Stimulated activated CD8-positive, alpha-beta memory T cell treated with anti-CD3 and anti-CD28 coated beads, Interleukin-4, amount 100 ng/mL, for 4 hours (primary cell): ENCODE results near the gene ME2.
A peak's percentile ranks its signal among the peaks of the same experiment; 100 is the strongest.
"Not testable (repeated sequence)": the region's sequence is repeated elsewhere in the genome, so short reads cannot be mapped to it uniquely, and the experiment has no call there.

Experiments
- DNase-seq, 2 donors: peaks; one replicate each; pipeline ENCODE4 v3.0.0-alpha.2; 2020; ENCODE audit warnings: low read depth in 2 of 2, low spot score in 1 of 2

ME2 gene

DNA sequence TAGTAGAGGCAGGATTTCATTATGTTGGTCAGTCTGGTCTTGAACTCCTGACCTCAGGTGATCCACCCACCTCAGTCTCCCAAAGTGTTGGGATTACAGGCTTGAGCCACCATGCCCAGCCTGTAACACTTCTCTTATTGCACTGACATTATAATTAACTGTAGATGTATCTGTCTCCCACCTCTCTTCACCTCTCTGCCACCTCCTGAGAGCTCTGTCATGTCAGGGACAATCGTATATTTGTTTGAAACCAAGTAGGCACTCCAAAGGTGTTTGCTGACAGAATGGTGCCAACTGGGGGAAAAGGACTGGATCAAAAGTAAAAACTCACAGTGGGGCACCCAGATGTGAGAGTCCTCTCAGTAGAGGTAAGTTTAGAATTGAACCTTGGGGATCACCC lies 17.3 kb upstream of the ME2 start:
- DNase-seq: no peak

DNA sequence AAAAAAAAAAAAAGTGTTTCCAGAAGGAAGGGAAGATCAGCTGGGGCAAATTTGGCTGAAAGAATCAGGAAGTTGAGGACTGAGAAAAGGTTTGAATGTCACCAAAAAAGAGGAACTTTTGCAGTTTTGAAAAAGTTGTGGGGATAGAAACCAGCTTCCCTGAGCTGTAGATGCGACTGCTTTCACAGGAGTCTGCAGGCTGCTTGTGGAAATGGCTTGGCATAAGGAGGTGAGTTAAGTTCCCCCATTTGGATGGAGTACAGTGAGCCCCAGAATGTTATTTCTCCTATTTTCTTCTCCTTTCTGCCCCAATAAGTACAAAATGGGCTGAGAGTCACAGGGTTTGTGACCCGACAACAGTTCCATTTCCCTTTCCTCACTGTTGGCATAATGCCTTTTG lies 16.5 kb upstream of the ME2 start:
- no peak for DNase-seq

DNA sequence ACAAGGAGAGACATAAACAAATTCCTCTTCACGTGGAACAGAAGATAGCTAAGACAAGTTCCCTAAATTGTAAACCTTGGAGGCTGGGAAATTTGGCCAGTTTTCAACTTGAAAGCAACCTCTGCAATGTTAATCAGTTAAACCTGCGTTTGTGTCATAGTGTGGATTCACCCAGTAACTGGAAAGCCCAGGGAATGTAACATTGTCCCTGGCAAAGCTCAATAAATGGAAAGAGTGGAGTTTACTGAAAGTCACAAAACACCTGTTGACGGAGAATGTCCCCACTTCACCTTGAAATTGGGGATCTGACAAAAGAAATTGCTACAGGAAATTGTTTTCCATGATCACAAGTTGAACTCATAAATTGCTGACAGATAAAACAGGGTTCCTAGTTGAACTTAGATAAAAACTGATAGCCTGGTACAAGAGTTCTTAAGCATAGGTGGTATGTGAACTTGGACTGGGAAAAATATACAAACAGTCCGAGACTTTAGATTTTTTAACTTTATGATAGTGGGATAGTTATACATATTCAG lies 15.0 kb upstream of the ME2 start:
- no peak for DNase-seq

DNA sequence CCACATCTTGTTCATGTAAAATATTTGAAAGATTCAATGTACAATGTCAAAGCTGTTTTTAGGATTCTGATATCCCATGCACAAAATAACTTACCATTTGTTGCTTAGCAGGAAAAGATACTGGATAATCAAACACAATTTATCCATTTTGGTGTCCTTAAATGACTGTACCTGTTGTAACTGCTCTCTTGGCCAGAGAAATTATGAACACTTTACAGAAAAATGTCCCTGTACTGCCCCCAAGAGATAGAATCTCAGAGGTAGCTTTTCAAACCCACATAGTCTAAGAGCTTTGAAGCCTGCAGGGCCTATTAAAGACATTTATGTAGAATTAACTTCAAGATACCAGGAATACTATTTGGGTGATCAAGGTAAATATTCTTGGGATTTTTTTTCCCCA lies 12.2 kb upstream of the ME2 start:
- no peak for DNase-seq

DNA sequence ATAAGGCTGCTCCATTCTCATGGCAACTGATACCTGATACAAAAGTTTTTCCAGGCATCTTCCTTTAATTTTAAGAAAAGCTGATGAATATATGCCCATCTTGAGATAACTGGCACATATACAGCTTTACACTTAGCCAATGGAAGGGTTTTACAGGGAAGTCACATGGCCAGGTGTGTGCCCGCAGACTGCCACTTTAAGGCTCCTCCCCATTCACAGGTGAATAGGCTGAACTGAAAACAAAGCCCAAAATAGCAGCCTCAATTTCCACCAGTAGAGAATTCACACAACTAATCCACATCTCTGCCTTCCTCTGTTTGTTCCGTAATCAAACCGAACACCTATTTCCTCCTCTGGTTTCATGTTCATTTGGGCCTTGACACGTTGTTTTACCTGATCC lies 9.8 kb upstream of the ME2 start:
- no peak for DNase-seq

DNA sequence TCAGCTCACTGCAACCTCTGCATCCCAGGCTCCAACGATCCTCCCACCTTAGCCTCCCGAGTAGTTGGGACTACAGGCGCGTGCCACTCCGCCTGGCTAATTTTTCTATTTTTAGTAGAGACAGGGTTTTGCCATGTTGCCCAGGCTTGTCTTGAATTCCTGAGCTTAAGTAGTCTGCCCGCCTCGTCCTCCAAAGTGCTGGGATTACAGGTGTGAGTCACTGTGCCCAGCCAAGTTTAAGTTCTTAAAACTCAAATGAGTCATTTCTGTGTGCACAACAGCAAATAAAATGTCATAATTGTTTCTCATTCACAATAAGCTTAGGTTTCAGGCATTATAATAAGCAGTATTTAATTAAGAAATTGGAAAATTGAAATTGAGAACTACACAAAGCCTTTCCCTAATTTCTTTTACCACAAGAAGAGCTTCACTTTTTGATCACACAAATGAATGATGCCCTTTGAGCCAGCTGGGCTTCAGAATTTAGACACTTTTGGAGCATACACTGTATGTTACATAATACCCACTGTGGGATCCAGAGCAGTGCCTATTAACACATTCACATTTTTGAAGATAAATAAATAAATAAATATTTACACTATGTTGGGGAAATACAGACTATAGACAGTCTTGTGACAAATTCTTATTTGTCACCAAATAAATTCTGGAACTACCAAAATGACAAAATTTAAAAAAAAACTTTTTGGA lies 8.6 kb upstream of the ME2 start:
- DNase-seq: no peak

DNA sequence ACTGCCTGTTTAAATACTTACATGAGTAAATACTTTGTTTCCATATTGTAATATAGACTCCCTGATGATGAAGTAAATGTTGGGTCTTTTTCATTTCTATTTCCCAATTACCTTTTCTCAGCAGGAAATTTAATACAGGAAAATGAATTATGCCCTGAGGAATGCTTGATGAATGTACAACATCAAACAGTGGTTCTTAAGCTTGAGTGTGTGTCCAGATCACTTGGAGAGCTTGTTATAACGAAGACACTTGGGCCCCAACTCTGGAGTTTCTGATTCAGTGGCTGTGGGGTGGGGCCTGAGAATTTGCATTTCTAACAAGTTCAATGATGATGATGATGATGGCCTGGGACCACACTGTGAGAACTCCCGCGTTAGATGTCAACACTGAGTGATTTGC lies 7.1 kb upstream of the ME2 start:
- DNase-seq: no peak

DNA sequence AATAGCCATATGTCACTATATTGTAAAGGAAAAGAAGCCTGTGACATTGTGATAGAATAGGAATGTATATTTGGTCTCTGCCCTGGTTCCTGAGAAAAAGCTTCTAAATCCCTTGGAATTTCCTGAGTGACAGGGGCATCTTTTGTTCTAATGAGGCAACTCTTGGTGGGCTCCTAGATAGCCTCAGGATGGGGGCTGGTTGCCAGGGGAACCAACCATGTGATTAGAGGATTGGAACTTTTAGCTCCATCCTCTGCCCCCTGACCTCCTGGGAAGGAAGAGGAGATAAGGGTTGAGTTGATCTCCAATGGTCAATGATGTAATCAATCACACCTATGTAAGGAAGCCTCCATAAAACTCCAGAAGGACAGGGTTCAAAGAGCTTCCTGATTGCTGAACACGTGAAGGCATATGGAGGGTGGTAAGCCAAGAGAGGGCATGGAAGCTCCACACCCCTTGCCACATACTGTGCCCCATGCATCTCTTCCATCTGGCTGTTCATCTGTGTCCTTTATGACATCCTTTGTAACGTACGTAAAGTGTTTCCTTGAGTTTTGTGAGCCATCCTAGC lies 2.9 kb upstream of the ME2 start:
- no peak for DNase-seq

DNA sequence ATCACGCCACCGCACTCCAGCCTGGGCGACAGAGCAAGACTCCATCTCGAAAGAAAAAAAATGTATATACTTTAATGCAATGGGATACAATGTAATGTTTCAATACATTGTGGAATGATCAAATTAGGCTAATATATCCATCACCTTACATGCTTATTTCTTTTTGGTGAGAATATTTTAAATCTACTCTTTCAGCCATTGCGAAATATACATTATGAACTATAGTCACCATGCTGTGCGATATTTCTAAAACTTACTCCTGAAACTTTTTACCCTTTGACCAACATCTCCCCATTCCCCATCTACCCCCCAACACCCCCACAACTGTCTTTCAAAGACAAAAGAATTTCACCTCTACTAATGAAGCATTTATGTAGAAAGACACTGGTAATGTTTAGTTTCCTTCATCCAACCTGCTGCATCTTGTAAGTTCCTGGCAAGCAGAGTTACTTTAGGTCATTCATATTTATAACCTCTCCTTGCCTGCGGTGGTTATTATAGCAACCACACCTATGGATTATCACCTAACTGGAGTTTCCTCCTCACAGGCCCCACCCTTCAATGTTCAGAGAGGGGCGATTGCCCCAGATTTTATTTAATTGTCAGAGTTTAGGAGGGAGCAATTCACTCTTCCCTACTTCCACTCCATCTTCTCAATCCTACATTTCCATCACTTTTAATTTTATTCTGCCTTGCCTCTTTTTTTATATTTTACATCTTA lies 1.2 kb upstream of the ME2 start:
- DNase-seq: no peak

DNA sequence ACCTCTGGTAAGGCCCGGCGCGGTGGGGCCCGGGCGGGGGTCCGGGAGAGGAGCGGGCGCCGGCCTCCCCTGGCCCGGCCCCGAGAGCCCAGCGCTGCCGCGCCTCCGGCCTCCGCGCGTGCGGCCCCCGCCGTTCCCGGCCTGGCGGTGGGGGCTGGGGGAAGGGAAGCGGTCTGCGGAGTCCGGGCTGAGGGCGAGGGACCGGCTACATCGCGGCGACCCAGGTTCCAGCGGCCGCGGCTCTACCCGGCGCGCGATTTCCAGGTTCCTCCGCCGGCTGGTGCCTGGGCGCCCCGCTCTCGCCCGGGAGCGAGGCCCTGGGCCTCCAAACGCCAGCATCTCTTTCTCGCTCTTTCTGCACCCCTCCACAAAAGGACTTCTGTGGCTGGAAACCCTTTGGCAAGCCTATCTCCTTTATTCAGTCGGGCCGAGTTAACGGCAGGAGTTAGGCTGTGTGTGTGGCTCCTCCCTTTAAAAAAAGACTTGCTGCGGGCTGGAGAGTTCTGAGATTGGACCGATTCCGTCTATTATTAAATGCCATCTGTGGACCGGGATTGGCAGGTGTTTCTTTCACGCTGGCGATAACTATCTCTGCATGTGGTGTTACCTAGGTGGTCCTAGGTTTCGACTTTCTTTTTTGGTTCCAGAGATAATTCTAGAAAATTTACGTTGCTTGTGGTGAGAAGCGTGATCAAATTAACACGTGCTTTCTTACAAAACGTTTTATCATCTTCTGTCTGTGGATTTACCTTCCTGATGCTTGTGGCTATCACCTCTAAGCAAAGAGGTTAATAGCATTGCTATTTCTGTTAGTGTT lies 592 bp downstream of the ME2 start:
- peak in 1 of 2 donors; percentile 4 for DNase-seq

DNA sequence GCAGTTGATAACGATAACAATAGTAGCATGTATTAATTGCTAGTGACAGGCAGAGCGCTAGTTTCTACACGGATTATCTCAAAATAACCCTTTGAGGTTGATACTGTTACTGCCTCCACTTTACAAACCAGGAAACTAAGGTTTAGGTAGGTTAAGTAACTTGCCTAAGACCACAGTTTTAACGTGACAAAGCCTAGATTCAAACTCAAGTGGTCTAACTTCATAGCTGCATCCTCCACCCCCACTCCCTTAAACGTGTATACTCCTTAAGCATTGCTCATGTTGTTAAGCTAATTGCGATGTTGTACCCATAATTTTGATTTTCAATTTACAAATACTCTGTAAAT lies 1.2 kb downstream of the ME2 start:
- DNase-seq: no peak

DNA sequence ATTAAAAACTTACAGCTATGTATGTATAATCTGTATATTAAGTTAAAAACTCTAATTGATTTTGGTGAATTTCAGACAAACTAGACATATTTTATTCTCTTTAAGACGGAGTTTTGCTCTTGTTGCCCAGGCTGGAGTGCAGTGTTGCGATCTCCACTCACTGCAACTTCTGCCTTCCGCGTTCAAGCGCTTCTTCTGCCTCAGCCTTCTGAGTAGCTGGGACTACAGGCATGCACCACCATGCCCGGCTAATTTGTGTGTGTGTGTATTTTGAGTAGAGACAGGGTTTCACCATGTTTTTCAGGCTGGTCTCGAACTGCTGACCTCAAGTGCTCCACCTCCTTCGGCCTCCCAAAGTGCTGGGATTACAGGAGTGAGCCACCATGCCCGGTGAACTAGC lies 2.0 kb downstream of the ME2 start:
- DNase-seq: not testable (repeated sequence)

DNA sequence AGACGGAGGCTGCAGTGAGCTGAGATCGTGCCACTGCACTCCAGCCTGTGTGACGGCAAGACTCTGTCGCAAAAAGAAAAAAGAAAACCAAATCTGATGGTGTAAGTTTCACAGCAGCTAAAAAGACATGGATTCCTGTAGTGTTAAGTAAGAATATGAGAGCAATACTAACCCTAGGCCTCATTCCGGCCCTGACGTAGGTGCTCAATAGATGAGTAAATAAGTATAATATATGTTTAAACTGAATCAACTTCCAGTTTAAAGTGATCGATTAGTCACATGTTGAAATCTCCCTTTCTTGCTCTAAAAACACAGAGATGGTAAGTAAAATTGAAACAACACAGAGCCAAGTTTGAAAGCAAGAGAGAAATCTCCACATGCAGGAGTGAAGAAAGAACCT lies 8.0 kb downstream of the ME2 start:
- DNase-seq: no peak

DNA sequence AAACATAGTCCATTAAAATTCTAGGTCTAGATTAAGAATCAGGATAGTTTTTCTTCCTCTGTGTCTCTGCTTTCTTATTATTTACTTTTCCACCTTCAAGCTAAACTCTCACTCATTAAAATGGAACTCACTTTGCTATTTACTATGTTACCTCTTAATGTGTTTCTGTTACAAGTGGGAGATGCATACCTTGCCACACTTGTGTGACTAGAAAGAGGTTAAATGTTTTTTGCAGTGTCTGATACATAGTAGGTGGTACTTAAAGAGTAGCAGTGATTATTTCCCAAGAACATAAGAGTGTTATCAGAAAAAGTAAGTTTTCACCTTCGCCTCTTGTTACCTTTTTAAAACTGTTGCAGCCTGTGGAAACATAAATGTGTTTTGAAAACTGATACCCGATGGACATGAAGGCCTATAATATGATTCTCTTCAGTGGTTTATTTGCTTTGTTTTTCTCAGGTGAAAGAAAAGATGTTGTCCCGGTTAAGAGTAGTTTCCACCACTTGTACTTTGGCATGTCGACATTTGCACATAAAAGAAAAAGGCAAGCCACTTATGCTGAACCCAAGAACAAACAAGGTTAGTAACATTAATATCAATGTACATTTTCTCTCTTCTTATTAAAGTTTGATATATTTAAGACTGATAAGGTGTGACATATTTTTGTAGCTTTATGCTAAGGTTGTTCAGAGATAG lies 16.6 kb downstream of the ME2 start:
- DNase-seq: no peak

DNA sequence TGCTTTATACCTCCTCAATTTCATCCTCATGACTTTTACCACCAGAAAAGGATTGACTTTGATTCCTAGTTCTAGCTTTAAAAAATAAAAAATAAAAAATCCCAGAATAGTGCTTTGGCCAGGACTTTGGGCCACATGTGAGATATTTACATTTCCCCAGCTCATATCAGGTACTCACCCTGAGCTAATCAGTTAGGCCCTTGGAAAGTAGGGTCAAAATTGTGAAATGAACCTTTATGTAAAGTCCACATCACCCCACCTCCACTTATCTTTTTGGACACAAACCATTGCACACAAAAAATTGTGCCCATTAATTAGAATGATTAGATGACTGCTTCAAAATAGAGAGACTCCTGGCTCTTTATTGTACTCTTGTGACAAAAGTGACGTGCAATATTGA lies 17.2 kb downstream of the ME2 start:
- no peak for DNase-seq

DNA sequence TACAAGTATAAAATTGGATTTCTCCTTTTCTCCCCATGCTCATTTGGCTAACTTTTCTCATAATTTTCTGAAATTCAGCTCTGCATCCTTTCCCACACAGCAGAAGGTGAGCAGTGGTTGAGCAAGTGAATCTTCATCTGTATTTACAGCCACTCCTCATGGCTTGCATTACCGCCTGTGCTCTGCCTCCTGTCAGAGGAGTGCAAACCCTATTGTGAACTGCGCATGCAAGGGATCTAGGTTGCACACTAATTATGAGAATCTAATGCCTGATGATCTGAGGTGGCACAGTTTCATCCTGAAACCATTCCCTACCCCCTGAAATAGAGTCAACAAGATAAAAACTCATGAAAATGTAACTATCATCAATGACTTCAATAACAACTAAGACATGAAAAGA lies 20.0 kb downstream of the ME2 start:
- DNase-seq: no peak

DNA sequence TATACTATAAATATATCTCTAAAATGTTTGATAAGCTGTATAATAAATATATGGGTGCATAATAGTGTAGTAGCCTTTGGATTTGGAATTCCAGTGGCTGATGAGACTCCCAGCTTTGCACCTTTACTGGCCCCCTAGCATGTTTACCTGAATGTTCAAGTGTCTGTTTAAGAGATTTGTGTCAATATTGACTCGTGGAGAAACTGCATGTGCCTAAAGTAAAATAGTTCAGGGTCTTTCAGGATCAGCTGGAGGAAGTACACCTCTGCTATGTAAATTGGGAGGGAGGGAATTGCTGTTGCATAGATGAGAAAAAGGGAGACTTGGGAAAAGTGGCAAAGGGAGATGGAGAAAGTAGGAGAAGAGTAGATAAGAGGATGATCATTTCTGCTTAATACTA lies 23.9 kb downstream of the ME2 start:
- no peak for DNase-seq

DNA sequence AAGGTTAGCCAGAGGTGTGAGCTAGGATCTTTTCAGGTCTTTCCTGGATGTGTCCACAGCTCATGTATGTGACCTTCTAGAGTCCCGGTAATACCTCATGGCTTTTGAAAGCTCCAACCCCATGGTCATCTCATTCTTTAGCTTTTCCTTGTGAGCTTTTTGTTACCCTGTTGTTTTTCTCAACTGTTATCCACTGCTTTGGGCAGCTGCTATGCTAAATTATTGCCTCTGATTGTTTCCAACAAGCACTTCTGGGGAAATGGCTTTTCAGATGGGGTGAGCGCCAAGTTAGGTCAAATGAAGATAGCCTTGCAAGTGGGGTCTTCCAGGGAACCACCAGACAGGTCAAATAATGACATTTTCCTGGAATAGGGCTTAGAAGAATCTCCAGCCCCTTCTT lies 27.9 kb downstream of the ME2 start:
- DNase-seq: no peak

DNA sequence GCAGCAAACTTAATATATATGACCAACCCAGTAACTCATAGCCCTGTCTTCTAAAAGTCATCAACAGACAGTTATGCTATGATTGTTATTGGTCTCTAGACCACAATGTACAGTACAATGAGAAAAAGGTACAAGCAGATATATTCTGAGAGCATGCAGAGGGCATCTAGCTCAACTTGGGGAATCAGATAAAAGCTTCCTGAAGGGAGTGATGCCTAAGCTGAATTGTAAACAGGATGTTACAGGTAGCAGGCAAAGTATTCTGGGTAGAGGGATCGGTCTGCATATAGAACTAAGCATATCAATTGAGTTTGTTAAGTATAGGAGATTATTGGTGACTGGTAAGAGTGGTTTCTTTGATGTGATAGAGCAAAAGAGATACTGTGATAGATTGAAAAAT lies 30.3 kb downstream of the ME2 start:
- DNase-seq: no peak

DNA sequence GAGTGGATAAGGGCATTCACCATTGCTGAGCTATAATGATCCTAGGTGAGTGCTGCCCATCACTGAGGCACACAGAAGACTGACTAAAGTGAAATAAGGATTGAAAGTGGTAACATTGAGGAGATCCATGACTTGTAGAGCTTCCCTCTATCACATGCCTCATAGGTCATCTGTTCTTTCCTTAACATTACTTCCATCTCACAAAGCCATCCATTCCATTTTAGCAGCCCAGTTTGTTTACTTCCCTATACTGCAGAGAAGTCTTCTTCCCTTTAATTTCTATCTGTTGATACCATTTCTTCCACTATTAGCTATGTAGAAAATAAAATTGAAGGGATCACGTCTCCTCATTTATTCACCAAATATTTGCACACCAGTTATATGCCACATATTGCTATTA lies 32.1 kb downstream of the ME2 start:
- no peak for DNase-seq

DNA sequence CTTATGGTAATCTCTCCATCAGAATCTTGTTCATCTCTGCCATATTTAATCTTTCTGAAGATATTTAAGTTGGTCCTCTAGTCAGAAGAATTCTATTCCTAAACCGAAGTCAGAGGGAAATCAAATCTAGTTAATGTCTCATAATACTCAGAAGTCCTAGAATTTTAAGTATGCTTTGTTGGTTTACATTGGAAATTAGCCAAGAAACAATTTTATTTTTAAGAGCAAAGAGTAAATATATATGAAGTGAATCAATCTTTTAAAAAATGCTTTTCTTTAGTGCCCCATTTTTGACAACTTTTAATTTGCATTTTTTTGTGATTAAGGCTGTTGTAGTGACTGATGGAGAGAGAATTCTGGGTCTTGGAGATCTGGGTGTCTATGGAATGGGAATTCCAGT lies 38.1 kb downstream of the ME2 start:
- no peak for DNase-seq
